HG03460 (cell line): Measurements from ENCODE around the gene CACNA1A.
A peak's percentile ranks its signal among the peaks of the same experiment; 100 is the strongest.
"Not testable (repeated sequence)": the region's sequence is repeated elsewhere in the genome, so short reads cannot be mapped to it uniquely, and the experiment has no call there.

Experiments
- ATAC-seq: cut with Tn5 transposase; IDR thresholded peaks from one replicate; pipeline ENCODE4 v1.9.1; 2021; ENCODE audit not compliant: unreplicated experiment

CACNA1A gene

DNA sequence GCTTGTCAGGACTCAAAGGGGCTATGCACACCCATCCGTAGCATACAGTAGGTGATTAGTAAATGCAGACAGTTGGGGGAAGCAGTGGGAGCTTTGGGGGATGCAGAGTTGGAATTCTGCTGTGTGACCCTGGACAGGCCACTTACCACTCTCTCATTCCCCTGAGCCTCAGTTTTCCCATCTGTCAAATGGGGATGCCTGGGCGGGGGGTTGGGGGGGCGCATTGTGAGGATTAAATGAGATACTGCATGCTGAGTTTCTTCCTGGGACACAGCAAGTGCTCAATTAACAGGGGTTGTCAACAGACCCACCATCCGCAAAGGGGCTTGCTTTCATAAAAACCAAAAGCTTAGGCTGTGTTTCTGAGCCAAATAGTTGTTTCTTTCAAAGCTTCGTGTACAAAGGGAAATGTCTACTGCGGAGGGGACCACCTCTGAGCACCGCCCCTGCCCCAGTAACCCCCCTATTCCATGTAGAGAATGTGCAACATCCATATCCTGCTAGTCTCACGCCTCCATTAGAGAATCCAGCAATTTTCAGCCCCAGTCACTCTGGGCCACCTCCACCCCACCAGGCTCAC, 223.7 kb downstream of the CACNA1A start:
- ATAC-seq, result no peak

DNA sequence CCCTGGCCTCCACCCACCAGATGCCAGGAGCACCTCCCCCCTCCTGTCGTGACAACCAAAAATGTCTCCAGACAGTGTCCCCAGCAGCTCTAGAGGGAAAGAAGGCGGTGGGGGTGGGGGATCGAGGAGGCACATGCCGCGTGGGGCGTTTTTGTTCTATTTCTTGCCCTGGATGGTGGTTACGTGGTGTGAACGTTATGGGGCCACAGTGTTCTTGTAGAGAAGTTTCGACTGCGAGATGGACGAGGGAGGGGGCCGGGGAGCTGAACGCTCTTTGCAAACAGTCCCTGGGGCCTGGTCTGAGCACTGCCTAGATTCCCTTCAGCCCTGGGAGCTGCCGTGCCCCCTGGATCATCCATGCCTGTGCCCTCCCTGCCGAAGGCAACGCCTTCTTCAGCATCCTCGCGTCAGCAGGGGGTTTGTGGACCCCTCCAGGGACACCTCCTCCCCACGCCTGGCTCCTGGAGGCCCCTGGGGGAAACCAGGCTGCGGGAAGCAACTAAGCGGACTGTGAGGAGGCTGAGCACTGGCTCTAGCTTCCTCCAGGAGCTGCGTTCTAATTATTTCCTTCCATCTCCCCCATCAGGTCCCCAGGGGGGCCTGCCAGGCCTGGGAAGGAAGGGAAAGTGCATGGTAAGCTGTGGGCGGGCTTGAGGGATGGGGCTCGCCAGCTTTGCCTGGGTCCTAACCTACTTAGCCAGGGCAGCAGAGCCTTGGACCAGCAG, 224.6 kb downstream of the CACNA1A start:
- ATAC-seq, result no peak

DNA sequence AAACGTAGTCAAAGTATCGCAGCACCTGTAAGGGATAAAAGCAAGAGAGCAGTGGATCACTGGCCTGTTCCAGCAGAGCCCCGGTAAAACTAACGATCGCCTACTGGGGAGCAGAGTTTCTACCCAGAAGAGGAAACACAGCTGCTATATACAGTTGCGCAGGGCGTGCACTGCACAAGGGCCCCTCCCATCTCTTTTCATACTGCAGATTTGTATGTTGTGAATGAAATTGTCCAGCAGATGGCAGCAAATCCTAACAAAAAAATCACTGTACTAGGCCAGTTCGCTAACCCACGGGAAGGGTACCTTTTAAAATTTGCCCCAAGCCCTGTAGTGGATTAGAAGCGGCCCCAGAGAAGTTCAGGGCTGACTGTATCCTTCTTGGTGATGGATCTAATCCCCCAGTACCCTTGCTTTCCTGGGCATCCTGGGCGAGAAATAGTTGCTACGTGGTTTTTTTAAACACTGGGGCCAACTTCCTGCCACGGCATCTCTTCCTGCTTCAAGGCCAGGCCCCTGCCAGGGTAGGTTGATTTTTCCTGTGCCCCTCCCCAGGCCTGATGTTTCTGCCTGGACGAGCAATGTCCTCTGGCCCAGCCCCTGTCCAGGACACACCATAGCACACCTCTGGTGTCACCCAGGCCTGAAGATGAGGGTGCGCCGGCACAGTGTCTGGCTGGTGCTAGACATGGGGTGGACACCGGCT, 229.0 kb downstream of the CACNA1A start:
- no peak for ATAC-seq

GRCh38 chr19:13275016-13275722, 231.1 kb downstream of the CACNA1A start:
- no peak for ATAC-seq

DNA sequence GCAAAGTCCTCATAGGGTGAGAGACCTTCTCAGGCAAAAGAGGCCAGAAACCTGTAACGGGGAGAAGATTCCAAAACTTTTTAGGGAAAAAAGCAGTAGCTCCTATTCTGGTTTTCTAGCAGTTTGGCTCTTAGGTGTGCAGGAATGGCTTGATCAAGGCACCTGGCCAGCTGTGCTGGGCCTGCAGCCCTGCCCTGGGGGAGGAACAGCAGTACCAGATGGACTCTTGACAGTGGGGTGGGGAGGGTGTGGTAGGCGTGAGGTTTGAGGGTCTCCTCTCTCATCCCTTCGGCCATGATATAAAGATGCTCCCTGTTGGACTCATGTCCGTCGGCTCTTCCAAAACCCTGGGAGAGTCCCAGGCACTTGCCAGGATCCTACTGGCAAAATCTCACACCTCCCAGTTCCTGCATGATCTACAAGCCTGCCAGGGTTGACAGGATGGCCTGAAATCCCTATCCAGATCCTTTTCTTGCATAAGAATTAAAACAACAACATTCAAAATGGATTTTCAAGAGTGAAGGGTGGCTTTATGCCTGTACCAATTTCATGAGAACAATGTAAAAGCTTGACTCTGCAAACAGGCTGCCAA, 235.7 kb downstream of the CACNA1A start:
- no peak for ATAC-seq

GRCh38 chr19:13269348-13269747, 236.9 kb downstream of the CACNA1A start:
- no peak for ATAC-seq

DNA sequence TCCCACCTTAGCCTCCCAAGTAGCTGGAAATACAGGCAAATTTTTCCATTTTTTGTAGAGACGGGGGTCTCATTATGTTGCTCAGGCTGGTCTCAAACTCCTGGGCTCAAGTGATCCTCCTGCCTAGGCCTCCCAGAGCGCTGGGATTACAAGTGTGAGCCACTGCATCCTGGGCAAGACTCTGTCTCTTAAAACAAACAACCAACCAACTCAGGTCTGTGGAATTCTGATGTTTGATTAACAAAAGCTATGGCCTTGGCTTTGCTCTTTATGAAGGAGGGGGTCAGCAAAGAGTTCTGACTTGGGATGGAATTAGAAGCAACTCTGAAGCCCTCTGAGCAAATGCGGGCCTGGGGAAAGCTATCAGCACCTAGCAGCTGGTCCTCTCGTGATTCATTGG, 238.4 kb downstream of the CACNA1A start:
- no peak for ATAC-seq

DNA sequence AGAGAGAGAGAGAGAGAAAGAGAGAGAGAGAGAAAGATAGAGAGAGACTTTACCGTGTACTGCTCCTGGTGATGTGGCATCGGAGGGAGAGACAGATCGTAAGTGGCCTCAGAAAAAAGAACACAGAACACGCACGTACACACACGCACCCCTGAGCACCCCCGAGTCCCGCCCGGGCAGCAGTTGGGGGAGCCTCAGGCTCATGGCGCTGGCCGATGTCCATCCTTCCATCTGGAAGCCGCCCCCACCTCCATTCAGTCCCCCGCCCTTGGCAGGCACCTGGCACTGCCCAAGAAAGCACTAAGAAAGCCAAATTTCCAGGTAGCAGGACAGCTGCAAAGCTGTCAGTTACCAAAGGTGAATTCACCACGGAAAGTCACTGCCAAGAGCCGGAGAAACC, 239.1 kb downstream of the CACNA1A start:
- no peak for ATAC-seq

- no peak for ATAC-seq
Observed at GRCh38 chr19:13262450-13262849, 243.8 kb downstream of the CACNA1A start.

- peak; percentile 68 for ATAC-seq
Observed at GRCh38 chr19:13260883-13261653, 245.2 kb downstream of the CACNA1A start.

DNA sequence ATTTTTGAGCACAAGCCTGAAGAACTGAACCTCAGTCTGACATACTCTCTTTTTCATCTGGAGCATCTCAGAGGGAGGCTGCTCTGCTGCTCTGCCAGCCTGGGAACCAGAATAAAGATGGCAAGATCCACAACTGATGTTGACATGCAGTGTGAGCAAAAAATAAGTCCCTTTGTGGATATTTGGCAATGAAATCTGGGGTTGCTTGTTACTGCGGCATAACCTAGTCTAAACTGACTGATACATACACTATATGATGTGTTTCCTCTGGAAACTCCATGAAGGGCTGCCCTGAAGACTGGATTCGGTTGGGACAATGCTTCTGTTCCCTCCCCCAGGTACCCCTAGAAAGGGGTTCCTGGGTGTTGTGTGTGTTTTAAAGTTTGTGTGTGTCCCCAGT, 249.4 kb downstream of the CACNA1A start:
- no peak for ATAC-seq

GRCh38 chr19:13256398-13256797, 249.9 kb downstream of the CACNA1A start:
- not testable (repeated sequence) for ATAC-seq

GRCh38 chr19:13255719-13256059, 250.6 kb downstream of the CACNA1A start:
- ATAC-seq, result no peak

DNA sequence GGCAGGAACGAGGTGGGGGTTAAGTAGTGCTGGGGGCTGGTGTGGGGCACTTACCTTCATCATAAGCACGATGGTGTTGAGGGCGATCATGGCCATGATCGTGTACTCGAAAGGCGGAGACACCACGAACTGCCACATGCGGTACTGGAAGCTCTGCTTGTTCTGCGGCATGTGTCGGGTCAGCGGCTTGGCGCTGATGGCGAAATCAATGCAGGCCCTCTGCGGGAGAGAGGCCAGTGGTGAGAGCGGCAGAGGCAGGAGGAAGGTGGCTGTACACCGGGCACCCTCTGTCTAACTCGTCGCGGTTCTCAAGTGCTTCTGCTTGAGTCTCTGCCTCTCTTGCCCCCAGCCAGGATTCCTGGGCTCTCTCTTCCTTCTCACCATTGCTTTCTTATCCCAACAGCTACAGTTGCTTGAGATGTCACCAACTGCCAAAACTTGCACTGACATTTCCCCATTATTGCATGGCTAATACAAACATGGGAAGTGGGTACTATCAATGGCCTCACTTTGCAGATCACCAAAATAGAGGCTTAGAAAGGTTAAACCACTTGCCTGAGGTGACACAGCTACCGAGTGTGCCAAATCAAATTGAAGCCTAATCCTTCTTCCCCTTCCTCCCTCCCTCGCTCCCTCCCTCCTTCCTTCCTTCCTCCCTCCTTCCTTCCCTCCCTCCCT, 251.1 kb downstream of the CACNA1A start:
- ATAC-seq, result no peak

DNA sequence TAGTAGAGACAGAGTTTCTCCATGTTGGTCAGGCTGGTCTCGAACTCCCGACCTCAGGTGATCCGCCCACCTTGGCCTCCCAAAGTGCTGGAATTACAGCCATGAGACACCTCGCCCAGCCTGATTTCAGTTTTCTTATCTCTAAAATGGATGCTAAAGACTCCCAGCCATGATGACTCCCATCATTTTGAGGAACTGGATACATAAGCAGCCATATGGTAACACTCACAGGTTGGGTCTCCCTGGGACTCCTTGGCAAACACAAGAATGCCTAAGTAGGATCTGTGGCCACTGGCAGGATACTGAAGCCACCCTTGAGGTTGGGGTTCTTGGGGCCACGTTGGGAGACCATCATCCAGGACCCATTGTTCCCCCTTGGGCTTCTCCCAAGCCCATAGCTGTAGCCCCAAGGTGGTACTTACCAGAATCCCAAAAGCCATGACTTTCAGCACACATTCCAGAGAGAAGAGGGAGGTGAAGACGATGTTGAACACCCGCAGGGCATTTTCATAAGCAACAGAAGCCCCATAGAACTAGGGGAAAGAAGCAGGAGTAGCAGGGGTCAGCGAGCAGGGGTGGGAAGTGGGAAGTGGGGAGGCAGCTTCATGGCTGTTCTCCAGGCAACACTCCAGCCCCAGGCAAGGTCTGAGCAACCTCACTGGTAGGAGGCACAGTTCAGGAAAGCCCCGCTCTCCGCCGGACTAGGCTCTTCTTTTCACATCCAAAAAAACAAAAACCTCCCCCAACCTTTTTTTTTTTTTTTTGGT, 253.5 kb downstream of the CACNA1A start:
- ATAC-seq, result no peak

DNA sequence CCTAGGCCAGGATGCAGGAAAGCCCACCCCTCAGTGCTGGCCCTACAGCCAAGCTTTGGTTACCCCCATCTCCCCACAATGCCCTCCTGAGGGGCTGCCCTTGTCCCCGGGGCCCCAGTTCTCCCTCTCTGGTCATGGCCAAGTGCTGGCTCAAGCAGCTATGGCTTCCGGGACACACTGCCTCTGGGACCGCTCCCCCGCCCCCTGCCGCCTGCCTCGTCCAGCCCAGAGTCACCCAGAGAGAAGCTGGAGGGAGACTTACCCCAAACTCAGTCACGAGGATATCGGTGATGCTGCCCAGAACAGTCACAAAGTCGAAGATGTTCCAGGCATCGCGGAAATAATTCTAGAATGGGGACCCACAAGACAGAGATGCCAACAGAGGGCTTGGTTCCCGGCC, 261.4 kb downstream of the CACNA1A start:
- ATAC-seq, result no peak

DNA sequence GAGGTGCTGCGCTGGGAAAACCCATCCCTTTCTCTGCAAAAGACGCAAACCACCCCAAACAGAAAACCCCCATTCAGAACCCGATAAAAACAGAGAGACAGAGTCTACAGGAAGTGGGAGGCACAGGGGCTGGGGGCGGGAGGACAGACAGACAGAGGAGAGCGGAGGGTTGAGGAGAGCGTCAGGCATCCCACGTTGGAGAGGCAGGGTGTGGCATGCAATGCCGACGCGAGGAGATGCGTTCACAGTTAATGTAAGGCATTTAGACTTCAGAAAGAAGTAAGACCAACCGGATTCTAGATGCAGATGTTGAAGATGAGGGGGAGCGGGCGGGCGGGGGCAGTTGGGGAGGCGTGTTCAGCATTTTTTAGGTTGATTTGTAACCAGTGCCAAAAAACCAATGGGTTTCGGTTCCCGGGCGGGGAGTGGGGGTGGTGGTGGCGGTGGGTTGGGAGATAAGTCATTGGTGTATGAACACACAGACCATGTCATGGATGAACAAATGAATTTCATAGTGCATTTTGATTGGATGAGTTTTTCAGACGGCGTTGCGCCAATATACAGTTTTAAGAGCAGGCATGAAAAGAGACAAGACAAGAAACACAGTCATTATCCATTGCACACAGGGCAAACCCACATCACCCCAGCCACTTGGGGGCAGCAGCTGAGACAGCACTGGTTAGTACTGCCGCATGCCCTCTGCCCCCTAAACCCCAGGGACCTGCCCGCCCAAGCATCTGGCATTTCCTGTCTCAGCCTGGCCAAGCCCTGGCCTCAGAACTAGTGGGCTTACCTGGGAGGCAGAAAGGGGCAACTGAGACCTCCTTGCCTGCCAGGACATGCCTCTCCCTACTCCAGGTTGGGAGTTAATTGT, 264.8 kb downstream of the CACNA1A start:
- ATAC-seq, result no peak

DNA sequence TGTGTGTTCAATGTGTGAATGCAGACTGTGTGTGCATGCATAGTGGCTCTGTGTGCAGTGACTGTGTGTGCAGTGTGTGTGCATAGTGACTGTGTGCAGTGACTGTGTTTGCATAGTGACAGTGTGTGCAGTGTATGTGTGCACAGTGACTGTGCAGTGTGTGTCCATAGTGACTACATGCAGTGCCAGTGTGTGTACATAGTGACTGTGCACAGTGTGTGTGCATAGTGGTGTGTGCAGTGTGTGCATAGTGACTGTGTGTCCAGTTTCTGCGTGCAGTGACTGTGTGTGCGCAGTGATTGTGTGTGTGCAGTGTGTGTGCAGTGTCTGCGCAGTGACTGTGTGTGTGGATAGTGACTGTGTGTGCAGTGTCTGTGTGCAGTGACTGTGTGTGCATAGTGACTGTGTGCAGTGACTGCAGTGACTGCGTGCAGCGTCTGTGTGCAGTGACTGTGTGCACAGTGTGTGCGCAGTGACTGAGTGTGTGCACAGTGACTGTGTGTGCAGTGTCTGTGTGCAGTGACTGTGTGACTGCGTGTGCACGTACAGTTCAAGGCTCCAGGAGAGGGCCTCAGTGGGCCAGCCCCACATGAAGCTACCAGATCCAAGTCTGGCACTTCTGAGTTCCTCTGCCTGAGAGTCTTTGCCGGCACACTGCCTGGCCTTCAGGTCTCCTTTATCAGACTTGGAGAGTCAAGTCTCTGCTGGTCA, 265.8 kb downstream of the CACNA1A start:
- ATAC-seq, result no peak
